ENCODE data around the gene CIB2. TPM values are rescaled to one million over a fixed set of nuclear protein-coding genes. Genes with fewer than 3 reads are reported as not detected.
A peak's percentile ranks its signal among the peaks of the same experiment; 100 is the strongest.

The CIB2 gene
- total RNA-seq, 1 donor from 2014 or later, result 2.2 TPM

DNA sequence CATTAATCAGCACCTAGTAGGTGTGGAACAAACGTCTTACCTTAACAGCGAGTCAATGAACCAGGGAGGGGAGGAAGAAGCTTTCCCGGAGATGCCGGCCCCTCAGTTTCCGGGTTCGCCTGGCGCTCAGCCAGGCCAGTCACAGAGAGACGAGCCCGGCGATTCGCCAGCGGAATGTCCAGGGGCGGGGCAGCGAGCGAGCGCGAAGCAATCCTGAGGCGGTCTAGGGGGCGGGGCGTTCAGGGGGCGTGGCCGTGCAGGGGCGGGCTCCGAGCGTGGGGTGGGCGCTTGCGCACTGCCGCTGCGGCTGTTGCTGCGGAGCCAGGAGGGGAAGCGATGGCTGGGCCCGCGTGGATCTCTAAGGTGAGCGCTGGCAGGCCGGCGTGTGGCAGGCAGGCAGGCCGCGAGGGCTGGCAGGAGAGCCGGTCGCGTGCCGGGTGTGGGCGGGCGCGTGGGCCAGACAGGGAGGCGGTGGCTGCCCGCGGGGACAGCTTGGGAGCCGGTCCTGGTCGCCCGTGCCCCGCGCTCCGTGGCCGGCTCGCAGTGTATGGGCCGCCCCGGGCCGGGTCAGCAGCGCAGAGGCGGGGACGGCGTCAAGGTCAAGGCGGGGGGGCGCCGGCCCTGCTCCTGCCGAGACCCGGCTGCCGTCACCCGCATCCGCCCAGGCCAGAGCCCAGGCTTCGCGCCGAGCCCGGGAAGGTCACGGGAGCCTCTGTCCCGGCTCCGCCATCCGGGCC lies 18.0 kb upstream of the CIB2 start, which contains the start of gene IDH3A:
IDH3A (plus strand) TSS at position 295 of the 737 bp plus-strand sequence; CDS start at position 337, 42 bp downstream.
- Histone ChIP-seq H3K9me3 (no peaks in the 10 kb centered on the region), H3K4me3 (peak within 1 kb of the TSS; percentile 81), H3K36me3 (no peaks in the 10 kb centered on the region), H3K27me3 (ENCODE audit: low read depth) (no peaks in the 10 kb centered on the region), H3K27ac (peak within 1 kb of the TSS; percentile 88), H3K4me1 (peaks cover 26% of the 10 kb centered on the region)
- peak; percentile 100 for ATAC-seq
- TF ChIP-seq, protein P1, sequence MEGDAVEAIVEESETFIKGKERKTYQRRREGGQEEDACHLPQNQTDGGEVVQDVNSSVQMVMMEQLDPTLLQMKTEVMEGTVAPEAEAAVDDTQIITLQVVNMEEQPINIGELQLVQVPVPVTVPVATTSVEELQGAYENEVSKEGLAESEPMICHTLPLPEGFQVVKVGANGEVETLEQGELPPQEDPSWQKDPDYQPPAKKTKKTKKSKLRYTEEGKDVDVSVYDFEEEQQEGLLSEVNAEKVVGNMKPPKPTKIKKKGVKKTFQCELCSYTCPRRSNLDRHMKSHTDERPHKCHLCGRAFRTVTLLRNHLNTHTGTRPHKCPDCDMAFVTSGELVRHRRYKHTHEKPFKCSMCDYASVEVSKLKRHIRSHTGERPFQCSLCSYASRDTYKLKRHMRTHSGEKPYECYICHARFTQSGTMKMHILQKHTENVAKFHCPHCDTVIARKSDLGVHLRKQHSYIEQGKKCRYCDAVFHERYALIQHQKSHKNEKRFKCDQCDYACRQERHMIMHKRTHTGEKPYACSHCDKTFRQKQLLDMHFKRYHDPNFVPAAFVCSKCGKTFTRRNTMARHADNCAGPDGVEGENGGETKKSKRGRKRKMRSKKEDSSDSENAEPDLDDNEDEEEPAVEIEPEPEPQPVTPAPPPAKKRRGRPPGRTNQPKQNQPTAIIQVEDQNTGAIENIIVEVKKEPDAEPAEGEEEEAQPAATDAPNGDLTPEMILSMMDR (IDR thresholded peaks at IDR 0.05), result no peak
- DNase-seq, result peak; percentile 100
- intact Hi-C loops (cut with DNase I), result no loop called here

DNA sequence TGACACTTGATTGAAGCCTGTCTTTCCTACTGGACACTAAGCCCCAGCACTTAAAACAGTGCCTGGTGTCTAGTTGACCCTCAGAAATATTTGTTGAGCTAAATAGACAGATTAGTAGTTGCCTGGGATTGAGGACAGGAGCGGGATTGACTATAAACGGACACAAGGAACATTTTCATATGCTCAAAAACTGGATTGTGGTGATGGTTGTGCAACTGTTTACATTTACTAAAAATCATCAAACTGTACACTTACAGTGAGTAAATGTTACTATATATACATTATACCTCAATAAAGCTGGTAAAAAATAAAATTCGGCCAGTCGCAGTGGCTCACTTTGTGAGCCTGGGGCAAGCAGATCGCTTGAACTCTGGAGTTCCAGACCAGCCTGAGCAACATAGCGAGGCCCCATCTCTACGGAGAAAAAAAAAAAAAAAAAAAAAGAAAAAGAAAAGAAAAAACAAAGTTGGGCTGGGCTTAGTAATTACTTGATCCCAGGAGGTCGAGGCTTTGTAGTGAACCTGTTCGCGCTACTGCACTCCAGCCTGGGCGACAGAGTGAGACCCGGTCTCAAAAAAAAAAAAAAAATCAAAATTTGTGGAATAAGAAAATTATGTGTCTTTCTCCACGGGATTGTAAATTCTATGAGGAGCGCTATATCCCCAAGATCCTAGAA lies 17.3 kb upstream of the CIB2 start:
- TF ChIP-seq, protein P1 (IDR thresholded peaks at IDR 0.05), result no peak
- Histone ChIP-seq H3K36me3 (no peaks in the 10 kb centered on the region), H3K4me3 (peak overlapping the region; percentile 81), H3K27me3 (ENCODE audit: low read depth) (no peaks in the 10 kb centered on the region), H3K9me3 (no peaks in the 10 kb centered on the region), H3K27ac (peak overlapping the region; percentile 88), H3K4me1 (peaks cover 26% of the 10 kb centered on the region)
- intact Hi-C loops (cut with DNase I), result no loop called here
- DNase-seq, result no peak
- peak in 1 of 2 donors; percentile 1 for ATAC-seq

DNA sequence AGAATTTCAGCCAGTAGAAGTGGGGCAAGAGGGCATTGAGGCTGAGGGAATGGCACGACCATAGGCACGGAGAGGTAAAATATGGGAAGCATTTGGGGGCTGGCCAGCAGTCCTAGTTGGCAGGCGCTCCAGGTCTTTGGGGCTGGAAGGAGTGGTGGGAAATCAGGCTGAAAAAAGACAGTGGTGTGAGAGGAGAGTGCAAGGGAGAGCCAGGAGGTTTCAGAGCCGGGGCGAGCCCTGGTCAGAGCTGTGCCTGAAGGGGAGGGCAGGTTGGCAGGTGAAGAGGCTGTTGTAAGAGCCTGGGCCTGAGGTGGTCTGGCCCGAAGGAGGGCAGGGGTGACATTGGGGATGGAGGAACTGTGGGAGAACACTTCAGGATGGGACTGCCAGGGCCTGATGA lies 16.3 kb upstream of the CIB2 start:
- Histone ChIP-seq H3K4me3 (no peak overlapping the region), H3K4me1 (peaks cover 26% of the 10 kb centered on the region), H3K36me3 (no peaks in the 10 kb centered on the region), H3K9me3 (no peaks in the 10 kb centered on the region), H3K27ac (no peak overlapping the region), H3K27me3 (ENCODE audit: low read depth) (no peaks in the 10 kb centered on the region)
- intact Hi-C loops (cut with DNase I), result no loop called here
- ATAC-seq (no peak), DNase-seq (no peak)
- TF ChIP-seq, protein P1 (IDR thresholded peaks at IDR 0.05), result no peak

DNA sequence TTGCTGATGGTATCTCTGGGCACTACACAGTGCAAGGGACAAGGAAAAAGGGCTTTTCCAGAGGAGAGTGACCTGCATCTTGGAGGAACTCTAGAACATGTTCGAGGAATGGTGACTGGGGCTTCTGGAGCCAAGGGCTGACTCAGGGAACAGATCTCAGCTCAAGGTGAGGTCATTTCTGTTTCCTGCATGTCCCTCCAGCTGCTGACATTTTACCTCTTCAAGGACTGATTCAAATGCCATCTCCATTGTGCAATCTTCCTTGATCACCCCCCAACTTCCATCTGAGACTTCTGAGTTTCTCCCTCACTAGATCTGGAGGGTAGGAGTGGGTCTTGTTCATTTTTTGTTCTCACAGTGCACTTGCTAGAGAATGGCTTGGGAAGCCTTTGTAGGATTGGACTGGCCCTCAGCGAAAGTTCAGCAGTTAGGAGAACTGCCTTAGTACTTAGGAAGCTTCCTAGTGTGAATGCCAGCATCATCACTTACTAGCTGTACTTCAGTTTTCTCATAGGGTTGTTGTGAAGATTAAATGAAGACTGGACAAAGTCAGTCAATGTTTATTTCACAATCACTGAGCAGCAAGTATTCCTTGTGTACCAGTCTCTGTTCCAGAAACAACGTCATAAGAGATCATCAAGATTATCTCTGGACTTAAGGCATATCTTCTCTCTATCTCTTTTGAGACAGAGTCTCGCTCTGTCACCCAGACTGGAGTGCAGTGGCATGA lies 15.3 kb upstream of the CIB2 start:
- H3K9me3 ChIP-seq, result no peaks in the 10 kb centered on the region
- TF ChIP-seq, protein P1 (IDR thresholded peaks at IDR 0.05), result no peak
- DNase-seq (no peak), ATAC-seq (no peak)
- intact Hi-C loops (cut with DNase I), result no loop called here
- H3K27me3 ChIP-seq (ENCODE audit: low read depth), result no peaks in the 10 kb centered on the region
- no peak overlapping the region for H3K27ac ChIP-seq
- H3K4me3 ChIP-seq, result no peak overlapping the region
- H3K36me3 ChIP-seq, result no peaks in the 10 kb centered on the region
- peaks cover 26% of the 10 kb centered on the region for H3K4me1 ChIP-seq

DNA sequence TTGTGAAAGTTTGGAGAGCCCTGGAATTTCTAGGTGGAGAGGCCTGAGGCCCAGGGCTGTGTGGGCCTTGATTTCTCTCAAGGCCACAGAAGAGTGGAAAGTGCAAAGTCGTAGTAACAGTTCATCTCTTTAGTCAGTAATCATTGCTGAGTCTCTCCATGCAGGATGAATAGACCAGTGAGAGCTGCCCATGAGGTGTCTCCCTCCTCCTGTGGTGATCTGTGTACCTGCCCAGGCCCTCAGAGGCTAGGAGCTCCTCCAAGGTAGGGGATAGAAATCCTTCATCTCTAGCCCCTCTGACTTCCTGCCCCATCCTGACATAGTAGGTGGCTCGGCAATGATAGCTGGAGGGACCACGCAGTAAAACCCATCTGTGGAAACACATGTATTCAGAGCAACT lies 11.1 kb upstream of the CIB2 start:
- Histone ChIP-seq H3K27me3 (ENCODE audit: low read depth) (no peaks in the 10 kb centered on the region), H3K4me1 (no peaks in the 10 kb centered on the region), H3K9me3 (no peaks in the 10 kb centered on the region), H3K36me3 (no peaks in the 10 kb centered on the region), H3K27ac (no peak overlapping the region), H3K4me3 (no peak overlapping the region)
- ATAC-seq, result no peak
- intact Hi-C loops (cut with DNase I), result no loop called here
- TF ChIP-seq, protein P1 (IDR thresholded peaks at IDR 0.05), result no peak
- no peak for DNase-seq

All from lower lobe of right lung (tissue), 2 donors.